Activated T-cell treated with anti-CD3 and anti-CD28 coated beads for 4 hours (primary cell): ENCODE measurements around the gene ZNF865.

Experiments
- DNase-seq: peaks from one replicate; pipeline ENCODE4 v3.0.0-alpha.2; 2020

The ZNF865 gene

DNA sequence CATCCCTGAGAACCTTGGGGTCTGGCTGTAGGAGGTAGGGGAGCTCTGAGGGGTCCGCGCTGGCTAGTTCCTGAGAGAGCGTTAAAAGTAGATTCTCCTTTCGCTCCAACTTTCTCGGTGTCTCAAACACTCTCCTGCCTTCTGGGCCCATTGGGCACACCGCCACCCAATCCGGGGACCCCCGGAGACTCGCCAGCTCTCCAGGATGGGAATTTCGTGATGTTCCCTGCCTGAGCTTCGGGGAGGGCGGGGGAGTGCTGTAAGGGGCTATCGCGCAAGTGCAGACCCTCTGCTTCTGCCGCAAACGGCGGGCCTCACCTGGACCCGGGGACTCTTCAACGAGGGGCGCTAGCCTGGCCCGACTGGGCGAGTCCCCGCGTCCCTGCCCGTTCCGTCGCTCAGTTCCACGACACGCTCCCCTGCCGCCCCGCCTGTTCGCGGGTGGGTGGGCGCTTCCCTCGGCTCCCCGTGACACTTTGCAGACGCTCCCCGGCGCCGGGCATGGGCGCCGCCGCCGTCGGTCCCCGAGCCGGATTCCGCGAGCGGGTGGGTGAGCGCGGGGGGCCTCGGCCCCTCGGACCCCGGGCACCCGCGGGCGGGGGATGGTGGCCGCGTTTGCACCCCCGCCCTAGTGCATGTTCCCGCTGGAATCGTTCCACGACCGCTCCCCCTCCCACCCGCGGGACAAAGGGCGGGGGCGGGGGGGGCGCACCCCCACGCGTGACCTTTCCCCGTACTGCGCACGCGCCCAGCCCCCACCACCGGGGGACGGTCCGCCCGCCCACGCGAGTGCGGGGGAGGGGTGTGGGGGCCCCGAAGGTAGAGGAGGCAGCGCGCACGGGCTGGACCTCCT lies 42.5 kb downstream of the ZNF865 start, which contains the start of gene CCDC106:
TSS of gene CCDC106 (plus strand) at position 481 of the 853 bp plus-strand sequence. CDS start 835 bp downstream, outside the sequence.
- DNase-seq = peak; percentile 56

DNA sequence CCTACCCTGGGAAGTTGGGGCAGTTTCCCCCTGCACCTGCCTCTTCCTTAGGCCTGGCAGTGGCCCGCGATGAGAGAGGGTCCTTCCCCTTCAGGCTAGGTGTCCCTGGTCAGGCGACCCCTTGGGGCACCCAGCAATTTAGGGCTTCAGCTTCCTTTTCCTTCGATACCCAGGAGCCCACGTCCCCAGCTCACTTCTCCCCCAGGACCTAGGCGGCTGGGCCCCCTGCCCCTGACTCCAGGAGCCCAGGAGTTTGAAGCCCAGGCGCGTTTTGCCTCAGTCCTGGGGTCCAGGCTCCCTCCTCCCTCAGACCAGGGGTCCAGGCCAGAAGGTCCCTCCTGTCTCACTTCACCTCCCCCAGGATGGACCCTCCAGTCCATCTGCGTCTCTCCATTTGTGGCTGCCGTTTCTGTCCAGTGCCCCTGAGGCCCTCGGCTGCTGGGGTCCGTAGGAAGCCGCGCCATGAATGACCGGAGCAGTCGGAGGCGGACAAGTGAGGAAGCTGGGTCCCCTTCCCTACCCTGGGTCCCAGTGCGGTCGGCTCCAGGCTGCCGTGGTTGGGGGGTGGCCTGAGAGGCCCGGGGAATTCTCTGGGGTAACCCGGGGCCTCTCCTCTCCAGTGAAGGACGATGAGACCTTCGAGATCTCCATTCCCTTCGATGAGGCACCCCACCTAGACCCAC lies 43.3 kb downstream of the ZNF865 start:
- no peak for DNase-seq

GRCh38 chr19:55649268-55650125 lies 44.0 kb downstream of the ZNF865 start:
- no peak for DNase-seq

- DNase-seq = no peak
Observed at GRCh38 chr19:55650126-55650557, 44.7 kb downstream of the ZNF865 start.

DNA sequence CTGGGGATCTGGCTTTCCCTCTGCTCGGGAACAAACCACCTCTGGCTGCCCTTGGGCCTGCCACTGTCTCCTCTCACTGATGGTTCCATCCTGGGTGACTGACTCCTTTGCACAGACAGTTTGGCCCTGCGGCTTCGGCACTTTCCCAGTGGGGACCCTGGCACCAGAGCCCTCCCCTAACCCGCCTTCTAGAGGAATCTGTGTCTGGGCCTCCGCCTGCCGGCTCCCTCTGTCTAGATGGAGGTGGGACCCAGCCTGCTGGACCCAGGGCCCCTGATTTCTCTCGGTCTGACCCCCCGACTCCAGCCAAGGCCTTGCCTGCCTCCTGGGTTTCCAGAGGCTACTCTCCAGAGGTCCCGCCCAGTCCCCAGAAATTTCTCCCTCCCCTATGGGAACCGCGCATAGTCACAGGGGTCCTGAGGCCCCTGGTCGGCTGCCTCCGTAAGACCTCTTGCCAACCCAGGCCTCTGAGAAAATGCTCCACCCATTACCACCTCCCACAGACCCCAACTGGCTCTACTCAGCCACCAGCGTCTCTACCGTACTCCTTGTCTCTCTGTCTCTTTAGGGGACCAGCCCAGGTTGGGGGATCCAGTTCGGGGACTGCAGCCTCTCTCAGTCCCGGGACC lies 45.3 kb downstream of the ZNF865 start:
- no peak for DNase-seq

GRCh38 chr19:55651236-55651635 lies 45.8 kb downstream of the ZNF865 start:
- DNase-seq = no peak

- DNase-seq = no peak
Observed at GRCh38 chr19:55652311-55653128, 47.1 kb downstream of the ZNF865 start.

- peak; percentile 98 for DNase-seq
Observed at GRCh38 chr19:55653651-55654322, 48.3 kb downstream of the ZNF865 start.

GRCh38 chr19:55654323-55654867 lies 48.9 kb downstream of the ZNF865 start:
- peak; percentile 95 for DNase-seq

- DNase-seq = peak; percentile 95
Observed at GRCh38 chr19:55654868-55655647, 49.6 kb downstream of the ZNF865 start, which contains the start of gene U2AF2. TSS of gene U2AF2 (plus strand) at chr19:55655035. CDS start at chr19:55655105, 70 bp downstream.

DNA sequence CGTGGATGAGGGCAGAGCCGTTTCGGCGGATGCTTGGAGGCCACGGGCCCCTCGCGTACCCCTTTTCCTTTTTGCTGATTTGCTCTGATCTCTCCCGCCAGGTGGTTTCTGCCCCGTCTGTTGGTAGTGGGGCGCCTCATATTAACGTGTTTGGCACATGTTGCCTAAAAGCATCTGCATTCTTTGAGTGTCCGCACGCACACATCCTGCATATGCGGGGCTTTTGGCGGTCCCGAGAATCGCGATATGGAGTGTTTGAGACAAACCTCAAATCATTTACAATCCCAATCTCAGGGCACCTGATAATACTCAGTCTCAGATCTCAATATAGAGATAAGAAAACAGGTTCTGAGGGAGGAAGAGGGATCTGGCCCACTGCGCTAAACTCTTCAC lies 50.2 kb downstream of the ZNF865 start:
- DNase-seq = no peak

DNA sequence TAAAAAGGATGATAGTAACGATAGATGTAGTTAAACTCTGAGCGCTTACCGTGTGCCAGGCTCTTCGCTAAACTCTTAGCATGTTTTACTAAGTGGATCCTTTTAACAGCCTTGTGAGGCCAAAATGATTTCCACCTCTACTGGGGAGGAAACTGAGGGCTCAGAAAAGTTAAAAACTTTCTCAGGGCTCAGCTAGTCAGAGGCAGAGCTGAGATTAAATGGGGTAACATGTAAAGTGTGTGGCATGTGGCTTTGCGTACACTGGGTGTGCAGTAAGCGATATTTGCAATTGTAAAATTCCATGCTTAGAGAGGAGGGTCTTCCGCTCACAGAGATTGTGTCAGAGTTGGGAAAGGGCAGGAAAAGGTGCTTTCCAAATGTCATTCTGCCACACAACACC lies 51.1 kb downstream of the ZNF865 start:
- no peak for DNase-seq

GRCh38 chr19:55656988-55657747 lies 51.7 kb downstream of the ZNF865 start:
- no peak for DNase-seq

- DNase-seq = no peak
Observed at GRCh38 chr19:55658846-55659459, 53.5 kb downstream of the ZNF865 start.

GRCh38 chr19:55659822-55660221 lies 54.4 kb downstream of the ZNF865 start:
- no peak for DNase-seq

GRCh38 chr19:55660404-55660803 lies 55.0 kb downstream of the ZNF865 start:
- DNase-seq = no peak

GRCh38 chr19:55660991-55661390 lies 55.5 kb downstream of the ZNF865 start:
- no peak for DNase-seq

DNA sequence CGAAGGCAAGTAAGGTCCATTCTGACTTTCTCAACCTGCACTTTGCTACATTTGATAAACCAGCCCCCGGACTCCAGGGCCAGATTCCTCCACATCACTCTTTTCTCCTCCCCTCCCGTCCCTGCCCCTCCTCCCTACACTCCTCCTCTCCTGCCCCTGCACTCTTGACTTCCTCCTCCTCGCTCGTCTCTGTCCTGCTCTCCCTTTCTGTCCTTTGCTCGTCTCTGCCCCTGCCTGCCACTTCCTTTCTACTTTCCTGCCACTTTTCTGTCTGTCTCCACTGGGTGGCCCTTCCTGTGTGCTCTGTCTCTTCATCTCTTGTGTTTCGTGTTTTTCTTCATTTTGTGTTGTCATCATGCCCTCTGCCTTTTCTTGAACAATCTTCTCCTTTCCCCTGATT lies 56.4 kb downstream of the ZNF865 start:
- DNase-seq = no peak
